HepG2 (cell line): ENCODE data around the gene EGR1. TPM values are rescaled to one million over a fixed set of nuclear protein-coding genes. Genes with fewer than 3 reads are reported as not detected.
A peak's percentile ranks its signal among the peaks of the same experiment; 100 is the strongest.

Source experiments
- ATAC-seq: fragments of 200-7000 bp; cut with Tn5 transposase; 3 replicates; pipeline ENCODE4 v1.9.1; 2020; ENCODE audit warnings: mild to moderate bottlenecking, moderate library complexity
- BruUV-seq: library from RNA; stranded (reverse); fragments of 400-500 nt; replicated peaks from 2 replicates; lab custom pipeline; 2021; lab: Mats Ljungman, UMichigan
- CTCF ChIA-PET: fragments of 300-600 bp; formaldehyde crosslinking; extraction: SDS; loops from one replicate; lab custom pipeline; 2021; ENCODE audit warnings: low total read pairs, inconsistent platforms, low intra/inter-chr PET ratio; lab: Yijun Ruan, JAX
- POLR2A ChIA-PET: fragments of 350-600 bp; sonication (Branson Sonifier 250); formaldehyde crosslinking; loops from one replicate; lab custom pipeline; 2020; ENCODE audit warnings: antibody characterized with exemption, inconsistent platforms; lab: Yijun Ruan, JAX
- DNase-seq: peaks from one replicate; pipeline ENCODE4 v3.0.0-alpha.2; 2015; ENCODE audit warnings: low spot score
- FAIRE-seq: peaks from 3 replicates; lab custom pipeline; 2011; peaks lifted over from hg19 to GRCh38; lab: Jason Lieb, UNC
- H2AFZ ChIP-seq: one replicate; pipeline ENCODE4 v1.6.1; 2011; ENCODE audit warnings: low read length, inconsistent platforms
- H3K27ac ChIP-seq: fragments of 300-600 bp; 3 replicates; pipeline ENCODE4 v1.8.0; 2011; ENCODE audit warnings: mixed run types, mild to moderate bottlenecking, mixed read lengths, low read length, inconsistent platforms; ENCODE audit not compliant: insufficient read depth; ENCODE audit errors: extremely low read length
- H3K27me3 ChIP-seq, 2 experiments: fragments of 200-600 bp in 1 of 2; 2 replicates in 1 of 2; 3 replicates in 1 of 2; pipeline versions ENCODE4 v1.6.0 to v1.8.0; 2011; ENCODE audit warnings: low read length in 2 of 2, mild to moderate bottlenecking in 2 of 2, moderate library complexity in 2 of 2, inconsistent platforms in 1 of 2; ENCODE audit not compliant: insufficient read depth in 2 of 2, control insufficient read depth in 1 of 2
- H3K36me3 ChIP-seq, 2 experiments: fragments of 200-600 bp in 1 of 2; replicated peaks in 1 of 2; 2 replicates in 1 of 2; 3 replicates in 1 of 2; pipeline versions ENCODE4 v1.5.1 to v1.8.0; 2011; ENCODE audit warnings: low read length in 2 of 2, inconsistent platforms in 1 of 2; ENCODE audit not compliant: insufficient read depth in 2 of 2, control insufficient read depth in 1 of 2
- H3K4me1 ChIP-seq: 2 replicates; pipeline ENCODE4 v1.5.1; 2012; ENCODE audit warnings: low read length, inconsistent platforms; ENCODE audit not compliant: insufficient read depth
- H3K4me2 ChIP-seq: 2 replicates; pipeline ENCODE4 v1.6.0; 2011; ENCODE audit warnings: low read depth, low read length, inconsistent platforms
- H3K4me3 ChIP-seq, 3 experiments: fragments of 200-600 bp in 1 of 3; sonication (generic), shearing (Covaris generic) in 1 of 3; replicated peaks in 1 of 3; 2 replicates each; pipeline ENCODE4 v1.5.1; 2011 to 2016; ENCODE audit warnings: low read length in 3 of 3, inconsistent platforms in 2 of 3, low read depth in 2 of 3, mild to moderate bottlenecking in 2 of 3, control low read depth in 1 of 3, mixed read lengths in 1 of 3; ENCODE audit not compliant: insufficient read depth in 1 of 3
- H3K79me2 ChIP-seq: one replicate; pipeline ENCODE4 v1.6.1; 2011; ENCODE audit warnings: low read length, inconsistent platforms; ENCODE audit not compliant: insufficient read depth
- H3K9ac ChIP-seq: 2 replicates; pipeline ENCODE4 v1.6.0; 2011; ENCODE audit warnings: mild to moderate bottlenecking, low read depth, low read length, inconsistent platforms; ENCODE audit not compliant: insufficient read depth
- H3K9me3 ChIP-seq: 2 replicates; pipeline ENCODE4 v1.5.1; 2012; ENCODE audit warnings: mild to moderate bottlenecking, low read length
- H4K20me1 ChIP-seq: 2 replicates; pipeline ENCODE4 v1.6.0; 2011; ENCODE audit warnings: inconsistent platforms, mild to moderate bottlenecking, low read length, moderate library complexity; ENCODE audit not compliant: insufficient read depth
- AKAP8 ChIP-seq: sonication (generic); formaldehyde crosslinking; IDR thresholded peaks from 2 replicates; pipeline ENCODE4 v1.5.1; 2020; ENCODE audit warnings: mild to moderate bottlenecking, missing genetic modification reagents
- CENPT ChIP-seq: sonication (generic); formaldehyde crosslinking; IDR thresholded peaks from 2 replicates; pipeline ENCODE4 v1.8.0; 2022; ENCODE audit warnings: low read depth, mild to moderate bottlenecking, moderate library complexity, missing genetic modification reagents
- FOSL2 ChIP-seq: sonication (generic); formaldehyde crosslinking; IDR thresholded peaks from 2 replicates; pipeline ENCODE4 v1.4.0; 2020; ENCODE audit warnings: missing genetic modification reagents
- HES4 ChIP-seq: sonication (generic); formaldehyde crosslinking; IDR thresholded peaks from 2 replicates; pipeline ENCODE4 v1.9.0; 2021; ENCODE audit warnings: mild to moderate bottlenecking, missing genetic modification reagents, borderline replicate concordance
- MLX ChIP-seq: IDR thresholded peaks from 2 replicates; pipeline ENCODE4 v1.6.1; 2016
- MYC ChIP-seq: sonication (generic); formaldehyde crosslinking; IDR thresholded peaks from 2 replicates; pipeline ENCODE4 v1.9.0; 2021; ENCODE audit warnings: missing genetic modification reagents, borderline replicate concordance
- SKIL ChIP-seq: sonication (generic); formaldehyde crosslinking; IDR thresholded peaks from 2 replicates; pipeline ENCODE4 v1.8.0; 2022; ENCODE audit warnings: missing genetic modification reagents, mild to moderate bottlenecking, moderate library complexity, borderline replicate concordance
- SRSF1 ChIP-seq: fragments of 200-400 bp; formaldehyde crosslinking; optimal IDR thresholded peaks from 2 replicates; pipeline ENCODE3; 2017; ENCODE audit warnings: mild to moderate bottlenecking, low read depth, low read length, moderate library complexity
- ZNF101 ChIP-seq: sonication (generic); formaldehyde crosslinking; IDR thresholded peaks from 2 replicates; pipeline ENCODE4 v1.4.0; 2020; ENCODE audit warnings: mild to moderate bottlenecking, low read depth, missing genetic modification reagents, borderline replicate concordance
- ZNF292 ChIP-seq: sonication (generic); formaldehyde crosslinking; IDR thresholded peaks from 2 replicates; pipeline ENCODE4 v1.8.1; 2022; ENCODE audit warnings: mild to moderate bottlenecking, low read depth, missing genetic modification reagents, borderline replicate concordance
- ZNF446 ChIP-seq: sonication (generic); formaldehyde crosslinking; IDR thresholded peaks from 2 replicates; pipeline ENCODE4 v1.5.0; 2020; ENCODE audit warnings: mild to moderate bottlenecking, missing genetic modification reagents
- ZNF75D ChIP-seq: sonication (generic); formaldehyde crosslinking; IDR thresholded peaks from 2 replicates; pipeline ENCODE4 v1.8.1; 2023; ENCODE audit warnings: missing genetic modification reagents, mild to moderate bottlenecking, borderline replicate concordance
- ZNF777 ChIP-seq: sonication (generic); formaldehyde crosslinking; IDR thresholded peaks from 2 replicates; pipeline ENCODE4 v1.4.0; 2020; ENCODE audit warnings: missing genetic modification reagents
- WGBS: methylation state at CpG from one replicate; pipeline ENCODE4 v1.1.6; 2017; ENCODE audit warnings: low lambda C conversion rate; 5-methylcytosine and 5-hydroxymethylcytosine counted together
- in situ Hi-C: cut with HindIII; loops from 2 replicates; pipeline ENCODE4 v1.10.0; 2017; ENCODE audit warnings: low pct_unique_long_range_greater_than_20kb; ENCODE audit not compliant: extremely low pct_ligation_motif_present
- intact Hi-C: fragments of 100-400 bp; cut with micrococcal nuclease; formaldehyde crosslinking; loops from one replicate; pipeline ENCODE4 v1.10.0; 2022; ENCODE audit not compliant: unreplicated experiment
- polyA plus RNA-seq, 8 experiments: library from polyadenylated mRNA; depleted of rRNA in 3 of 8; stranded (reverse) in 7 of 8; unstranded in 1 of 8; fragments of >200 nt; fragmentation: Illumina TruSeq in 4 of 8; extraction: Trizol in 4 of 8; gene quantifications; 2 replicates each; pipeline versions ENCODE4 v1.2.1 to v1.2.3, GENCODE V29; 2011 to 2016; ENCODE audit warnings: low read depth in 4 of 8, missing spikeins in 1 of 8, mixed read lengths in 1 of 8; ENCODE audit not compliant: insufficient read depth in 1 of 8
- total RNA-seq, 5 experiments: library from RNA; depleted of rRNA; stranded (reverse); fragments of >200 nt; fragmentation: Illumina TruSeq; extraction: Trizol; gene quantifications; 2 replicates each; pipeline ENCODE4 v1.2.3, GENCODE V29; 2016; ENCODE audit warnings: low read depth in 1 of 5
- TF ChIP-seq, protein P1 (sequence below): IDR thresholded peaks from 2 replicates; pipeline ENCODE4 v1.6.1; 2018; ENCODE audit warnings: missing genetic modification reagents
- TF ChIP-seq, protein P2 (sequence below): sonication (generic); formaldehyde crosslinking; IDR thresholded peaks from 2 replicates; pipeline ENCODE4 v1.5.1; 2020; ENCODE audit warnings: missing genetic modification reagents, mild to moderate bottlenecking, borderline replicate concordance

EGR1 gene
- total and polyA plus RNA-seq, 2 of the 13 experiments (the other 11 are each of a cell fraction or from before 2014, with no cell fraction given): 4.1 to 4.5 TPM

- TF ChIP-seq ZNF777 (CRISPR knock-in tag): no peak
- no peak for TF ChIP-seq HES4 (CRISPR knock-in tag)
- TF ChIP-seq MYC (CRISPR knock-in tag): no peak
- TF ChIP-seq FOSL2 (CRISPR knock-in tag): no peak
- no peak for TF ChIP-seq ZNF75D (CRISPR knock-in tag)
These were observed 21.1 kb upstream of the EGR1 start (continued) for GRCh38 chr5:138444078-138444773.

- H3K4me1 ChIP-seq: peaks cover 61% of the 10 kb centered on the region
- H4K20me1 ChIP-seq: no peaks in the 10 kb centered on the region
- H3K9ac ChIP-seq: peak overlapping the region; percentile 26; the same call in 1 of the 2 replicates
- CTCF ChIA-PET: no interaction called here
- H3K4me3 ChIP-seq: peak overlapping the region in 2 of 3 experiments; percentile 0 to 51; a peak in 4 of 6 replicates
- no peak overlapping the region for H3K27ac ChIP-seq
- 19% methylated on average over 12 of the region's 22 CpGs for WGBS
- H2AFZ ChIP-seq: no peak overlapping the region
- FAIRE-seq: no peak
- intact Hi-C loops (no loop called here), in situ Hi-C loops (loop anchor here (10.0 kb wide), 1 partner anchor 60 kb away; no protein-coding TSS in a partner anchor)
- H3K4me2 ChIP-seq: peak overlapping the region; percentile 65
- POLR2A ChIA-PET: interaction anchor here (0.7 to 2.4 kb wide), 4 partner anchors 19 to 98 kb away, joined by 3 to 9 read pairs (median 4); partner anchors contain the start of genes EGR1 and ETF1
- no peaks in the 10 kb centered on the region for H3K79me2 ChIP-seq
- no peaks in the 10 kb centered on the region for H3K36me3 ChIP-seq
- ATAC-seq: peak; percentile 63
- H3K9me3 ChIP-seq: no peaks in the 10 kb centered on the region
- no peak for DNase-seq
- peaks cover 0 to 11% of the 10 kb centered on the region in 2 experiments; a peak in 3 of 5 replicates for H3K27me3 ChIP-seq
- BruUV-seq: no TSS peak
- TF ChIP-seq ZNF292 (CRISPR knock-in tag) (peak; percentile 17; the same call in 1 of the 2 replicates), SKIL (CRISPR knock-in tag) (no peak), MLX (CRISPR knock-in tag) (no peak), ZNF446 (CRISPR knock-in tag) (no peak), ZNF101 (CRISPR knock-in tag) (no peak), SRSF1 (peak; percentile 15), CENPT (no peak), AKAP8 (CRISPR knock-in tag) (no peak)
- TF ChIP-seq, protein P1, sequence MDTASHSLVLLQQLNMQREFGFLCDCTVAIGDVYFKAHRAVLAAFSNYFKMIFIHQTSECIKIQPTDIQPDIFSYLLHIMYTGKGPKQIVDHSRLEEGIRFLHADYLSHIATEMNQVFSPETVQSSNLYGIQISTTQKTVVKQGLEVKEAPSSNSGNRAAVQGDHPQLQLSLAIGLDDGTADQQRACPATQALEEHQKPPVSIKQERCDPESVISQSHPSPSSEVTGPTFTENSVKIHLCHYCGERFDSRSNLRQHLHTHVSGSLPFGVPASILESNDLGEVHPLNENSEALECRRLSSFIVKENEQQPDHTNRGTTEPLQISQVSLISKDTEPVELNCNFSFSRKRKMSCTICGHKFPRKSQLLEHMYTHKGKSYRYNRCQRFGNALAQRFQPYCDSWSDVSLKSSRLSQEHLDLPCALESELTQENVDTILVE (CRISPR knock-in tag): no peak
- TF ChIP-seq, protein P2, sequence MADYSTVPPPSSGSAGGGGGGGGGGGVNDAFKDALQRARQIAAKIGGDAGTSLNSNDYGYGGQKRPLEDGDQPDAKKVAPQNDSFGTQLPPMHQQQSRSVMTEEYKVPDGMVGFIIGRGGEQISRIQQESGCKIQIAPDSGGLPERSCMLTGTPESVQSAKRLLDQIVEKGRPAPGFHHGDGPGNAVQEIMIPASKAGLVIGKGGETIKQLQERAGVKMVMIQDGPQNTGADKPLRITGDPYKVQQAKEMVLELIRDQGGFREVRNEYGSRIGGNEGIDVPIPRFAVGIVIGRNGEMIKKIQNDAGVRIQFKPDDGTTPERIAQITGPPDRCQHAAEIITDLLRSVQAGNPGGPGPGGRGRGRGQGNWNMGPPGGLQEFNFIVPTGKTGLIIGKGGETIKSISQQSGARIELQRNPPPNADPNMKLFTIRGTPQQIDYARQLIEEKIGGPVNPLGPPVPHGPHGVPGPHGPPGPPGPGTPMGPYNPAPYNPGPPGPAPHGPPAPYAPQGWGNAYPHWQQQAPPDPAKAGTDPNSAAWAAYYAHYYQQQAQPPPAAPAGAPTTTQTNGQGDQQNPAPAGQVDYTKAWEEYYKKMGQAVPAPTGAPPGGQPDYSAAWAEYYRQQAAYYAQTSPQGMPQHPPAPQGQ (CRISPR knock-in tag): no peak
These were observed 20.3 kb upstream of the EGR1 start for GRCh38 chr5:138444774-138445546.
